Cerebellar nuclear complex (tissue), 1 donor: ENCODE data around the gene SLC5A12.

Experiments
- DNase-seq, 2 experiments: peaks; one replicate each; lab custom pipeline; 2025; lab: John Stamatoyannopoulos, UW

Gene SLC5A12

GRCh38 chr11:26721948-26722475 is at the start of gene SLC5A12:
Gene SLC5A12, minus strand, starts transcription at chr11:26722060. Its CDS starts 346 bp downstream, at chr11:26721714.
- no peak for DNase-seq

- DNase-seq: no peak
These were observed 47.2 kb upstream of the SLC5A12 start for GRCh38 chr11:26769027-26769426.

GRCh38 chr11:26767060-26767459 is 45.2 kb upstream of the SLC5A12 start:
- DNase-seq: no peak

- DNase-seq: no peak
These were observed 43.5 kb upstream of the SLC5A12 start for GRCh38 chr11:26765323-26765722.

GRCh38 chr11:26764825-26765224 is 43.0 kb upstream of the SLC5A12 start:
- DNase-seq: no peak

GRCh38 chr11:26764315-26764714 is 42.5 kb upstream of the SLC5A12 start:
- DNase-seq: no peak

- DNase-seq: no peak
These were observed 40.2 kb upstream of the SLC5A12 start for GRCh38 chr11:26762089-26762488.

- no peak for DNase-seq
These were observed 39.5 kb upstream of the SLC5A12 start for GRCh38 chr11:26761361-26761809.

GRCh38 chr11:26757995-26758394 is 36.1 kb upstream of the SLC5A12 start:
- DNase-seq: no peak

- DNase-seq: no peak
These were observed 33.9 kb upstream of the SLC5A12 start for GRCh38 chr11:26755762-26756161.

GRCh38 chr11:26753723-26754504 is 32.1 kb upstream of the SLC5A12 start:
- DNase-seq: peak in 1 of 2 experiments; percentile 37

- no peak for DNase-seq
These were observed 28.1 kb upstream of the SLC5A12 start for GRCh38 chr11:26749927-26750326.

GRCh38 chr11:26743622-26744021 is 21.8 kb upstream of the SLC5A12 start:
- no peak for DNase-seq

GRCh38 chr11:26742966-26743365 is 21.1 kb upstream of the SLC5A12 start:
- no peak for DNase-seq

GRCh38 chr11:26741036-26741435 is 19.2 kb upstream of the SLC5A12 start:
- DNase-seq: no peak

- no peak for DNase-seq
These were observed 17.7 kb upstream of the SLC5A12 start for GRCh38 chr11:26739366-26740073.

GRCh38 chr11:26734691-26735090 is 12.8 kb upstream of the SLC5A12 start:
- no peak for DNase-seq

GRCh38 chr11:26731084-26731456 is 9.2 kb upstream of the SLC5A12 start:
- DNase-seq: no peak

- no peak for DNase-seq
These were observed 8.7 kb upstream of the SLC5A12 start for GRCh38 chr11:26730414-26731083.

- DNase-seq: no peak
These were observed 7.4 kb upstream of the SLC5A12 start for GRCh38 chr11:26729284-26729683.

- DNase-seq: no peak
These were observed 5.1 kb upstream of the SLC5A12 start for GRCh38 chr11:26726960-26727359.

GRCh38 chr11:26719998-26720397 is 1.9 kb downstream of the SLC5A12 start:
- no peak for DNase-seq
